Activated naive CD8-positive, alpha-beta T cell (primary cell): ENCODE measurements around the gene CRIM1.

Experiments
- H3K27ac Mint-ChIP-seq: one replicate; pipeline ENCODE4 v1.8.0; 2021; ENCODE audit warnings: mixed read lengths
- H3K27me3 Mint-ChIP-seq: one replicate; pipeline ENCODE4 v1.8.0; 2021; ENCODE audit warnings: mixed read lengths
- H3K36me3 Mint-ChIP-seq: one replicate; pipeline ENCODE4 v1.8.0; 2021; ENCODE audit warnings: mixed read lengths
- H3K4me1 Mint-ChIP-seq: one replicate; pipeline ENCODE4 v1.8.0; 2021; ENCODE audit warnings: low read depth, mixed read lengths
- H3K4me3 Mint-ChIP-seq: one replicate; pipeline ENCODE4 v1.8.0; 2021; ENCODE audit warnings: mild to moderate bottlenecking, mixed read lengths
- H3K9me3 Mint-ChIP-seq: one replicate; pipeline ENCODE4 v1.8.0; 2021; ENCODE audit warnings: low read depth, mixed read lengths

The CRIM1 gene

DNA sequence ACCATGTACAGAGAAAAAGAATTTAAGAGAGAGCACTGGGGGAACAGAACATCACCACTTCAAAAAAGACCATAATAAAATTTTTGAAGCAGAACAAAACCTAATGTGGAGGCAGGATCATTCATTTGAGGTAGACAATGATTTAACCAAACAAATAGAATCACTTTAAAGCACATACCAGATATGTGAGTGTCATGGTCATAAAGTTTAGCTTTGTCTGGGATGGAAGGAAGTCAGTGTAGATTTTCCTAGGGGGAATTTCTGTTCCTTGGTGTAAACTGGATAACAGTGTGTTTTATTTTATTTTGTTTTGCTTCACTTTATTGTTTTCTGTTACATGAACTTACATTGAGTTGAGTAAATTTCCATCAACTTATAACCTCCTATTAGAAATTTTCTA lies 120.8 kb downstream of the CRIM1 start:
- Mint-ChIP-seq H3K27ac (no peak overlapping the region), H3K36me3 (peaks cover 46% of the 10 kb centered on the region), H3K4me1 (no peaks in the 10 kb centered on the region), H3K4me3 (no peak overlapping the region), H3K9me3 (peaks cover 29% of the 10 kb centered on the region), H3K27me3 (no peaks in the 10 kb centered on the region)

GRCh38 chr2:36477315-36477714 lies 121.7 kb downstream of the CRIM1 start:
- no peak overlapping the region for H3K27ac Mint-ChIP-seq

GRCh38 chr2:36477746-36478145 lies 122.2 kb downstream of the CRIM1 start:
- Mint-ChIP-seq H3K27me3 (no peaks in the 10 kb centered on the region), H3K9me3 (peaks cover 29% of the 10 kb centered on the region), H3K4me1 (no peaks in the 10 kb centered on the region), H3K27ac (no peak overlapping the region), H3K4me3 (no peak overlapping the region), H3K36me3 (peaks cover 46% of the 10 kb centered on the region)

More at GRCh38 chr2:36477315-36477714, 121.7 kb downstream of the CRIM1 start:
- Mint-ChIP-seq H3K27me3 (no peaks in the 10 kb centered on the region), H3K9me3 (peaks cover 29% of the 10 kb centered on the region), H3K4me3 (no peak overlapping the region), H3K4me1 (no peaks in the 10 kb centered on the region), H3K36me3 (peaks cover 46% of the 10 kb centered on the region)

DNA sequence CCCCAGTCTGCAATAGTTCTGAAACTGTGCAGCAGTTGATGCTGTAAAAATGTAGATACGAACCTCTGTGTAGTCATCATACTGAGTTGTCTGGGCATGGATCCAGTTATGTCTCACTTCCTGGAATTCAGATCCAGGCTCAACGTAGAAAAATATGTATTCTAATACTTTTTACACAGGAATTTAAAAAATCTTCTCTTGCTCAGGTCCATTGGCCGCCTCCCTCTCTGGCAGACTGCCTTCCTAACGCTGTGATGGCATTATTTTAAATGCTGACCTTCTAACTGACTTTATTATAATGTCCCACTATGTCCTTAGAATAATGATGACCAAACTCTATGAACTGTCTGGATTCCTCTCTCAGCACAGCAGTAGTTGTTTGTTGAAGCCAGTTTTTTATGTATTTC lies 122.8 kb downstream of the CRIM1 start:
- Mint-ChIP-seq H3K27me3 (no peaks in the 10 kb centered on the region), H3K27ac (no peak overlapping the region), H3K9me3 (peaks cover 29% of the 10 kb centered on the region), H3K36me3 (peaks cover 46% of the 10 kb centered on the region), H3K4me3 (no peak overlapping the region), H3K4me1 (no peaks in the 10 kb centered on the region)

DNA sequence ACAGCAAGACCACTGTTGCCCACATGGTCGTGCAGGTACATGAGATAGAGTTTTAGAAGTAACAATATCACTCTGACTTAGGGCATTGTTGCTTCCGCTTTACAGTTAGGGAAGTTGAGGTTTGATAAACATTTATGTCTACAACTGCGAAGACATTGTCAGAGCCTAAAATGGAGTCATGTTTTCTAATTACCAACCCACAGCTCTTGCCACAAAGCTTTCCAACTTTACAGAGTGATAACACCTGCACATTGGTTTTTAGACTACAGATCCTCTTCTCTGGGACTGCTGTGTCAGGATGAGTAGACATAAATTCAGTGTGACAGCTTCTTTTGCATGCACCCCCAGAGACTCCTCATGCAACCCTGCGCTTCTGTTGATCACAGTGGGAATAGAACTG lies 123.4 kb downstream of the CRIM1 start:
- H3K9me3 Mint-ChIP-seq: peaks cover 26% of the 10 kb centered on the region
- no peak overlapping the region for H3K4me3 Mint-ChIP-seq
- H3K27me3 Mint-ChIP-seq: no peaks in the 10 kb centered on the region
- no peak overlapping the region for H3K27ac Mint-ChIP-seq
- no peaks in the 10 kb centered on the region for H3K4me1 Mint-ChIP-seq
- peaks cover 43% of the 10 kb centered on the region for H3K36me3 Mint-ChIP-seq

GRCh38 chr2:36479406-36479805 lies 123.8 kb downstream of the CRIM1 start:
- Mint-ChIP-seq H3K27me3 (no peaks in the 10 kb centered on the region), H3K4me3 (no peak overlapping the region), H3K27ac (no peak overlapping the region), H3K4me1 (no peaks in the 10 kb centered on the region), H3K9me3 (peaks cover 24% of the 10 kb centered on the region), H3K36me3 (peaks cover 40% of the 10 kb centered on the region)

DNA sequence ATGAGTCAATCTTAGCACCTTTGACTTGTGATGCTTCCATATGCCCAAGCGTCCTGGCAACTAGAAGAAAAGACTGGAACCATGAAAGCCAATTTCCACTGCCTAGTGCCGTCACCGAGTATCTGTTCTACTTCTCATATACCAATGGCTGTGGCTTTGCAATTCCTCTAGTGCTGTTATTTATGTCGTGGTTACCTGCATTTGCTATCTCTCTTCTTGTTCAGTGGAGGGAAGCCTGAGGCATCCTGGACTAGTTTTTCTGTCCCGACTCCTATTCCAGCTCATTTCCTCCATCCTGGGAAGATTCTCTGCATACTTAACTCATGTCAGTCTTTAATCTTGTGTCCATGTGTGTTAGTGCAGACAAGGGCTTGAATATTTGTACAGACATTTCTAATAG lies 124.5 kb downstream of the CRIM1 start:
- Mint-ChIP-seq H3K27me3 (no peaks in the 10 kb centered on the region), H3K4me1 (no peaks in the 10 kb centered on the region), H3K36me3 (peaks cover 37% of the 10 kb centered on the region)

DNA sequence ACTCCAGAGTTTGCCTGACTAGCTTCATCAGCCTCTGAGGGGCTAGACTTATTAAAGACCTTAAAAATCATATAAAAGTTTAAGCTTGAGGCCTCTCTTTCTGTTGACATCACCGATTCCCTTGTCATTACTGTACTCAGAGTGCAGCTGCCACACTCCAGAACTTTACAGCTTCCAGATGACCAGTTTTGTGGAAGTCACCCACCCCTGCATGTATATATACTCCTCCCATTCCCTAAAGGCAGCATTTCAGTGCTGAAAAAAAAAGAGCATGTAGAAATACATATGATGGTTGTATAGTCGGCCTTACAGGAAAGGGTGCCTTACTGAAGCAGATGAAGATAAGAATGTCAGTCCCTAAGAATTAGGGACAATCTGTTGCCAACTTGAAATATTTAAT lies 125.1 kb downstream of the CRIM1 start:
- no peak overlapping the region for H3K4me3 Mint-ChIP-seq
- H3K36me3 Mint-ChIP-seq: peaks cover 32% of the 10 kb centered on the region
- H3K4me1 Mint-ChIP-seq: no peaks in the 10 kb centered on the region
- H3K27ac Mint-ChIP-seq: no peak overlapping the region
- no peaks in the 10 kb centered on the region for H3K27me3 Mint-ChIP-seq
- peaks cover 19% of the 10 kb centered on the region for H3K9me3 Mint-ChIP-seq

More for the DNA sequence above, 124.5 kb downstream of the CRIM1 start:
- no peak overlapping the region for H3K27ac Mint-ChIP-seq
- H3K4me3 Mint-ChIP-seq: no peak overlapping the region
- H3K9me3 Mint-ChIP-seq: peaks cover 24% of the 10 kb centered on the region

DNA sequence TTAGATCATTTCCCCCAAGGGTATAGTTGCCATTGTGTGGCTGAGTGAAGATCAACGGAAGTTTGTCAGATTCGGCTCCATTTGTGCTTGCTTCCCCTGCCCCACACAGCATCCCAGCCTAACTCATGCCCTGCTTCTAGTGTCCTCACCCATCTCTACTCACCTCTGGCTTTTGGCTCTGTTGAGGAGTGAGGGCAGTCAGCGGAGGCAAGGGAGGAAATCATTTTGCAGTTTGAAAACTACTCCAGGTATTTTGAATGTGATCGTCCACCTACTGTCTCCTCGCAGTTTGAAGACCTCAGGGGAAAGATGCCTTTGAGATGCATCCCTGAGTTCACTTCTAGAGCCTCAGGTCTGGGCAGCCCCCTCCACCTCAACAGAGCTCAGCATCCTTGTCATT lies 126.1 kb downstream of the CRIM1 start:
- H3K36me3 Mint-ChIP-seq: peaks cover 23% of the 10 kb centered on the region
- H3K27me3 Mint-ChIP-seq: no peaks in the 10 kb centered on the region
- peaks cover 9% of the 10 kb centered on the region for H3K9me3 Mint-ChIP-seq
- no peaks in the 10 kb centered on the region for H3K4me1 Mint-ChIP-seq
- no peak overlapping the region for H3K27ac Mint-ChIP-seq
- H3K4me3 Mint-ChIP-seq: no peak overlapping the region

GRCh38 chr2:36482576-36483214 lies 127.1 kb downstream of the CRIM1 start:
- no peaks in the 10 kb centered on the region for H3K27me3 Mint-ChIP-seq
- H3K4me3 Mint-ChIP-seq: no peak overlapping the region
- no peak overlapping the region for H3K27ac Mint-ChIP-seq
- H3K4me1 Mint-ChIP-seq: no peaks in the 10 kb centered on the region
- H3K9me3 Mint-ChIP-seq: peaks cover under 1% of the 10 kb centered on the region
- peaks cover 14% of the 10 kb centered on the region for H3K36me3 Mint-ChIP-seq

- no peak overlapping the region for H3K27ac Mint-ChIP-seq
- peaks cover 10% of the 10 kb centered on the region for H3K36me3 Mint-ChIP-seq
- H3K4me3 Mint-ChIP-seq: no peak overlapping the region
- H3K27me3 Mint-ChIP-seq: no peaks in the 10 kb centered on the region
- H3K4me1 Mint-ChIP-seq: no peaks in the 10 kb centered on the region
- H3K9me3 Mint-ChIP-seq: no peaks in the 10 kb centered on the region
These were observed 127.7 kb downstream of the CRIM1 start for GRCh38 chr2:36483290-36483689.

DNA sequence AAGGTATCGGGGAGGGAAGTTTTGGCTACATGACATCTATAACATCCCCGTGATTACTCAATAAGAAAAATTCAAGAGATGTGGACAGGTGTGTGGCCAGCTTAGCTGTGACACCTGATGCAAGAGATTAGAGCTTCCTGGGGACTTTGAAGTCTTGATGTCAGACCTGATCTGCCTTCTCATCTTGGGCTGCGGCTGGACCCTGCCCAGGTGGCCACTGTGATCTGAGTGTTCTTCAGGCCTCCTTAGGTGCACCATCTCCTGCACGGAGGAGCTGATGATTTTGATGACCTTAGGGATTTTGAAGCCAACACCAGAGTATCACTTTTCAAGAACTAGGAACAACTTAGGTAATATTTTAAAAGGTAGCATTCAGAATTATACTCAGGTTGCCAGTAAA lies 128.9 kb downstream of the CRIM1 start:
- Mint-ChIP-seq H3K9me3 (no peaks in the 10 kb centered on the region), H3K27ac (no peak overlapping the region), H3K27me3 (no peaks in the 10 kb centered on the region), H3K36me3 (peaks cover 9% of the 10 kb centered on the region), H3K4me3 (no peak overlapping the region), H3K4me1 (no peaks in the 10 kb centered on the region)

DNA sequence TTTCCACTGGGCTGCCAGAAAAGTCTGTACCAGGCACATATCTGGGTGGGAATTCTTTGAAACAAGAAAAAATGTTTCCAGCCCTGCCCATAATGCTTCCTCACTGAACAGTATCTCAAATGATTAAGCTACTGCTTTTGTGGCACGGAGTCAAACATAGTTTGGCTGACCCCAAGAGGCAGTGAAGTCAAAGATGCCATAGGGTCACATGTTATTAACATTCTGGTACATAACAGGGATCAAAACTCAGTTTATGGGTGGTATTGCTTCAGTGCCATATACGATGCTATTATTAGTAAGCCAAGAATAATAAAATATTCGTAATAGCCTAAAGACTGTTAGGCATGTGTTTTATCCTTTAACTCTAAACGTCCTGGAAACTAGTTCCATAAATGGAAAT lies 129.9 kb downstream of the CRIM1 start:
- no peak overlapping the region for H3K4me3 Mint-ChIP-seq
- H3K4me1 Mint-ChIP-seq: no peaks in the 10 kb centered on the region
- H3K9me3 Mint-ChIP-seq: no peaks in the 10 kb centered on the region
- H3K27ac Mint-ChIP-seq: no peak overlapping the region
- H3K36me3 Mint-ChIP-seq: peaks cover 2% of the 10 kb centered on the region
- no peaks in the 10 kb centered on the region for H3K27me3 Mint-ChIP-seq

DNA sequence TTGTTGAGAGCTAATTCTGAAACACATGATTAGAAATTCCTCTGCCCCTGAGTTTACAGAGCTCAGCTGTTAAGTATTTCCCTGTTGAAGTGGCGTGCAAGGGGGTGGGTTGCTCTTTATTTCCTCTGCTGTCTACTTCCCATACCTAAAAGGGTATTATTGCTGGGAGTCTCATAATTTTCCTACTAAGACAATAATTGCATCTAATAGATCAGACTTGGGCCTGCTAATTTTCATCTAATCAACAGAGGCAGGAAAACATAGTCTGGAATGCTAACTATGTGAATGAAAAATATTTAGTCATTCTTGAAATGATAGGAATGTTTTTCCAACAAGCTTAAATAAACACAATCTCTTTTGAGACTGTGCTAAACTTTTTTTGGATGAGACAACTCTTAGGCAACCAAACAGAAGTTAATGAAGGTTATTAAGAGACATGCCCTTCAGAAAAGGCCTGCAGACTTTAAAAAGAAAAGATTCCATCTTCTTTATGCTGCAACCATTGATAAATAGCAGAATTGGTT lies 131.0 kb downstream of the CRIM1 start:
- no peak overlapping the region for H3K27ac Mint-ChIP-seq
- no peaks in the 10 kb centered on the region for H3K9me3 Mint-ChIP-seq
- H3K4me1 Mint-ChIP-seq: no peaks in the 10 kb centered on the region
- no peak overlapping the region for H3K4me3 Mint-ChIP-seq
- H3K36me3 Mint-ChIP-seq: no peaks in the 10 kb centered on the region
- no peaks in the 10 kb centered on the region for H3K27me3 Mint-ChIP-seq

DNA sequence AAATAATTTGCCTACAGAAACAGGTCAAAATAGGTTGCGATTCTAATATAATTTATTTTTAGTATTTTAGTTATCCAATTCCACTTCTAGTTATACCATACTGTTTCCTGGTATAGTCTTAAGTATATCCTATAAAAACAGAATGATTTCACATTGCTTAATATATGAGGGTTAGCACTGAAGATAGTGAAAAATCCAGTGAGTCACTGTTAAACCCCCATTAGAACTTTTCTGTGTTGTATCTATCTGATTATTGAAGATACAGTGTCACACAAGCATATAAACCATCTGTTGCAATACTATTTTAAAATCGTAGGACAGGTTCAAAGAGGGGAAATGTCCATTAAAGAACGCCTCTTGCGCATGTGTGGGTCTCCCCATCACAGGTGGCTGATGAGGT lies 132.4 kb downstream of the CRIM1 start:
- no peaks in the 10 kb centered on the region for H3K27me3 Mint-ChIP-seq
- no peaks in the 10 kb centered on the region for H3K9me3 Mint-ChIP-seq
- no peak overlapping the region for H3K4me3 Mint-ChIP-seq
- no peak overlapping the region for H3K27ac Mint-ChIP-seq
- no peaks in the 10 kb centered on the region for H3K4me1 Mint-ChIP-seq
- no peaks in the 10 kb centered on the region for H3K36me3 Mint-ChIP-seq

DNA sequence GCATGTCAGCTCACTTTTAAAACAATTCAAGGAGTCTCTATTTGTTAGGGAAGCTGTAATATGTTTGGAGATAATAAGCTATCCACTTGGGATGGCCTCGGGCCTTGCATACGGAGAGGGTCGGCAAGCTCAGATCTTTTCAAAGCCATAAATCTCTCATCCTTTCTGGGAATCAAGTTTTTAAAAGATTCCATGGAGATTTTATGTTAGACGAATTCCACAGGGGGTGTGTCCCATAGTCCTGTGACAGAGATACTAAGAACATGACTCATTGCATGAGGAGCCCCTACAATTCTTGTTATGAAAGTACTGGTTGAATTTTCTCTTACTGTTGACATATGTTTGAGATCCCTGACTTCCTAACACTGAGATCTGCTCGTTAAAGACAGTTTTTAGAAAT lies 133.7 kb downstream of the CRIM1 start:
- Mint-ChIP-seq H3K9me3 (no peaks in the 10 kb centered on the region), H3K27me3 (no peaks in the 10 kb centered on the region), H3K4me1 (no peaks in the 10 kb centered on the region), H3K27ac (no peak overlapping the region), H3K4me3 (no peak overlapping the region), H3K36me3 (no peaks in the 10 kb centered on the region)
